ENCODE measurements around the gene NISCH. TPM values are rescaled to one million over a fixed set of nuclear protein-coding genes. Genes with fewer than 3 reads are reported as not detected.

The NISCH gene
- total RNA-seq, 1 donor from 2014 or later: 89.5 TPM

DNA sequence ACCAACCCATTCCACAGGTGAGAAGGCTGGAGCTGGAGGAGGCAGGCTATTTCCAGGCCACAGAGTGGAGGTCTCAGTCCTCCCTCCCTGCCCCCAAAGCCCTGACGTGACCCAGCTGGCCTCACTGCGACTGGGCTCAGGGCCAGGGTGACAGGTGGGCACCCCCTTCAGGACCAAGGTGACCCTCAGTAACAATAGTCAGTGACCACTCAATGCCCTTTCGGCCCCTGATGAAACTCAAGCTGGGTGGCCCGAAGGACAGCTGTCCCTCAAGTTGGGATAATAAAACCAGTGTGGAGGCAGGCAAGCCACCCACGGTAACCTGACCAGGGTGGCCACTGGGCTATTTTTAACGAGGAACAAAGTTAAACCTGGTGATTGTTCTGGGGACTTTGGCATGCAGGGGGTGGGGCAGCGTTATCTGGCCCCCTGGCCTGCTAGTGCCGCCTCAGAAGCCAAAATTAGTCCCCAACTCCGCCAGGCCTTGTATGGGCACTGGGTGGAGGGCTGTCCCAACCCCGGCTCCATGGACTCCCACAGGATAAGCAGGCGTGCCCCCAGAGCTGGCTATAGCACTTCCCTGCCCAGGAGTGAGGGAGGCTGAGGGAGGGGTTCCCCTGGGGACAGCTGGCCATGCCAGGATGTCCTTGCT is 2.7 kb upstream of the NISCH start:
- intact Hi-C loops (cut with micrococcal nuclease): no loop called here
- Mint-ChIP-seq H3K4me3 (no peak overlapping the region), H3K4me1 (peaks cover 31% of the 10 kb centered on the region), H3K27ac (no peak overlapping the region), H3K36me3 (ENCODE audit: low read depth) (peaks cover 11% of the 10 kb centered on the region), H3K9me3 (no peaks in the 10 kb centered on the region), H3K27me3 (no peaks in the 10 kb centered on the region)
- no peak for ATAC-seq (ENCODE audit: low read depth)
- TF ChIP-seq, protein P1, sequence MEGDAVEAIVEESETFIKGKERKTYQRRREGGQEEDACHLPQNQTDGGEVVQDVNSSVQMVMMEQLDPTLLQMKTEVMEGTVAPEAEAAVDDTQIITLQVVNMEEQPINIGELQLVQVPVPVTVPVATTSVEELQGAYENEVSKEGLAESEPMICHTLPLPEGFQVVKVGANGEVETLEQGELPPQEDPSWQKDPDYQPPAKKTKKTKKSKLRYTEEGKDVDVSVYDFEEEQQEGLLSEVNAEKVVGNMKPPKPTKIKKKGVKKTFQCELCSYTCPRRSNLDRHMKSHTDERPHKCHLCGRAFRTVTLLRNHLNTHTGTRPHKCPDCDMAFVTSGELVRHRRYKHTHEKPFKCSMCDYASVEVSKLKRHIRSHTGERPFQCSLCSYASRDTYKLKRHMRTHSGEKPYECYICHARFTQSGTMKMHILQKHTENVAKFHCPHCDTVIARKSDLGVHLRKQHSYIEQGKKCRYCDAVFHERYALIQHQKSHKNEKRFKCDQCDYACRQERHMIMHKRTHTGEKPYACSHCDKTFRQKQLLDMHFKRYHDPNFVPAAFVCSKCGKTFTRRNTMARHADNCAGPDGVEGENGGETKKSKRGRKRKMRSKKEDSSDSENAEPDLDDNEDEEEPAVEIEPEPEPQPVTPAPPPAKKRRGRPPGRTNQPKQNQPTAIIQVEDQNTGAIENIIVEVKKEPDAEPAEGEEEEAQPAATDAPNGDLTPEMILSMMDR (IDR thresholded peaks at IDR 0.05): no peak
- CTCF ChIA-PET: no interaction called here
- POLR2A ChIA-PET: no interaction called here
- DNase-seq: no peak

DNA sequence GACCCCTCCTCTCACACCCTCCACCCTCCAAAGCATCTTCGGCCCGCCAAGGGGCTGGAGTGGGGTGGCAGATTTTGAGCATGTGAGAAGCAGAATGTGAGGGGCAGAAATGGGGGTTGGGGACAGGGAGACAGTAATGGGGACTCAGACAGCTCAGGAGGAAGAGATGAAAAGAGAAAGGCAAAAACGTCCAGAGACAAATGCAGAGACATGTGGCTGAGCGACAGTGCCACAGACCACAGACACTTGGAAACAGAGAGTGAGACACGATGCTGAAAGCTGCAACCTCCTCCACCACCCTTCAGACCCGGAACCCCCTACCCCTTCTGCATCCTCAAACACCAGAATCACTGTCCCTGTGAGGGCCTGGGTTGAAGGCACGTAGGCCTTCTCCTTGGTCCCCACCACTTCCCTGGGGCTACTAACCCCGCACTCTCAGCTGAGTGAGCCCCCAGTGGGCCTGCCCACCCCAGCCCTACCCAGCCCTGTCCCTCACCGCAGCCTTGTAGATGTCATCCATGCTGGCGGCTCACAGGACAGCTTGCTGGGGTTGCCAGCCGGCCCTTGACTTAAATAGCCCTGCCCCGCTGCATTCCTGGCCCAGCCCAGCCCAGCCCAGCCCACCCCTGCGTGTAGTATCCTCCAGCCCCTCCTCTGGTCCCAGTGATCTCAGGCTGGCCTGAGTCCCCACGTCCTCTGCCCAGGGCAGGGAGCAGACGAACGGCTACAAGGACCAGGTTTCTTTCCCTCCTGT is 1.7 kb upstream of the NISCH start, which contains the start of gene TNNC1:
Gene TNNC1 (minus strand): TSS at position 546 of the 754 bp plus-strand sequence. CDS start 26 bp downstream, at position 520.
- Mint-ChIP-seq H3K4me3 (peak within 1 kb of the TSS; percentile 91), H3K36me3 (ENCODE audit: low read depth) (peaks cover 20% of the 10 kb centered on the region), H3K9me3 (no peaks in the 10 kb centered on the region), H3K27me3 (no peaks in the 10 kb centered on the region), H3K4me1 (peaks cover 38% of the 10 kb centered on the region), H3K27ac (peak within 1 kb of the TSS; percentile 89)
- ChIA-PET POLR2A (interaction anchor here (0.5 to 0.9 kb wide), 2 partner anchors 48 to 305 kb away, joined by 3 to 8 read pairs; no protein-coding TSS in a partner anchor), CTCF (no interaction called here)
- TF ChIP-seq, protein P1 (IDR thresholded peaks at IDR 0.05): no peak
- ATAC-seq (ENCODE audit: low read depth) (no peak), DNase-seq (no peak)
- intact Hi-C loops (cut with micrococcal nuclease): no loop called here

DNA sequence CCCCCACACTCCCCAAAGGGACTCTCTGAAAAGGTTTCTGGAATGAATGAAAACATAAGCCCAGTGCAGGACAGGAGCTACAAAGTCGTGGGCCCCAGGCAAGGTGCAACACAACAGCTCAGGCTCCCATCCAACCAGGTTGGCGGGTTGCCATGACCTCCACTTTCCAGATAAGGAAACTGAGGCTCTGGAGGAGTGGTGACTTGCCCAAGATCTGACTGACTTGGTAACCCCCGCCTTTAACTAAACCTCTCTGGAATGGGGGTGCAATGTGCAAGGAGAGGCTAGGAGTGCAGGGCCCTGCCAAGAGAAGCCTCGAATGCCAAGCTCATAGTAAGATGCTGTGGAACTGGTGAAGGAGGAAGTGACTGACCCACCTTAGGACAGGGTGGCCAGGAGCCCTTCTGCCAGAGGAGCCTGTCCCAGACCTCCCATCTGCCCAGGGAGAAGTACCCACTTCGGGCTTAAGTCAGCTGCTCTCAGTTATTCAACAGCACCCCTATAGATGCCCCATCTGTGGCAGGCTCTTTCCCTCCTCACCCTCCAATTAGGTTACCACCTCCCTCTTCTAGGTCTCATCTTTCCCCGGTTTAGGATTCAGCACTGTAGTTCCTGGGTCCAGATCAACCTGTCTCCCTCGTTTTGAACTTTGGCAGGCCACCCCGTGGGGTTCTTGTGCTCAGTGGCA is 1.0 kb upstream of the NISCH start:
- peak overlapping the region; percentile 89 for H3K27ac Mint-ChIP-seq
- no peaks in the 10 kb centered on the region for H3K27me3 Mint-ChIP-seq
- DNase-seq: no peak
- TF ChIP-seq, protein P1 (IDR thresholded peaks at IDR 0.05): no peak
- peaks cover 27% of the 10 kb centered on the region for H3K36me3 Mint-ChIP-seq (ENCODE audit: low read depth)
- no peaks in the 10 kb centered on the region for H3K9me3 Mint-ChIP-seq
- H3K4me3 Mint-ChIP-seq: peak overlapping the region; percentile 91
- intact Hi-C loops (cut with micrococcal nuclease): no loop called here
- ATAC-seq (ENCODE audit: low read depth): no peak
- POLR2A ChIA-PET: interaction anchor here (0.5 to 0.9 kb wide), 3 partner anchors 48 to 458 kb away, joined by 3 to 8 read pairs (median 5); no protein-coding TSS in a partner anchor
- H3K4me1 Mint-ChIP-seq: peaks cover 40% of the 10 kb centered on the region
- CTCF ChIA-PET: no interaction called here

DNA sequence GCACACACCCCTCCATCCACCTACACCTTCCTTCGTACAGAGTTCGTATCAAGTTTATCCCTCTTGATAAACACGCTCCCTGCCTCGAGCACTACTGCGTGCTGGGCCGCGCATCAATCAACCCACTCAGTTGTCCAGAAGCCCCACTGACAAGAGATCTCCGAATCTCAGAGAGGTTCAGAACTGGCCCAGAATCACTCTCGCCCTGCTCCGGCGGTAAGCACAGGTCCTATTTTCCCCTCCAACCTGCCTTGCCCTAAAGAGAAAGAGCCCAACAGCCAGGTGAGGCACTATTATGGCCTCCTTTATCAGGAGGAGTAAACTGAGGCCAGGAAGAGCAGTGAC is 494 bp upstream of the NISCH start:
- peak overlapping the region; percentile 91 for H3K4me3 Mint-ChIP-seq
- intact Hi-C loops (cut with micrococcal nuclease): loop anchor here (1.0 to 5.0 kb wide), 5 partner anchors 10 to 473 kb away; partner anchors contain the start of genes ACY1, GLT8D1, SEMA3G and SPCS1
- no peaks in the 10 kb centered on the region for H3K27me3 Mint-ChIP-seq
- CTCF ChIA-PET: no interaction called here
- TF ChIP-seq, protein P1 (IDR thresholded peaks at IDR 0.05): no peak
- POLR2A ChIA-PET: interaction anchor here (0.8 to 0.9 kb wide), 2 partner anchors 44 to 459 kb away, joined by 5 read pairs; no protein-coding TSS in a partner anchor
- H3K36me3 Mint-ChIP-seq (ENCODE audit: low read depth): peaks cover 30% of the 10 kb centered on the region
- DNase-seq (no peak), ATAC-seq (ENCODE audit: low read depth) (no peak)
- no peaks in the 10 kb centered on the region for H3K9me3 Mint-ChIP-seq
- H3K27ac Mint-ChIP-seq: peak overlapping the region; percentile 89
- peaks cover 40% of the 10 kb centered on the region for H3K4me1 Mint-ChIP-seq
